SK-N-SH (cell line): Measurements from ENCODE around the gene ROR2. TPM values are rescaled to one million over a fixed set of nuclear protein-coding genes. Genes with fewer than 3 reads are reported as not detected.

Experiments used
- CTCF ChIA-PET: fragments of 300-600, 350-600 bp; formaldehyde crosslinking; extraction: SDS; loops from one replicate; lab custom pipeline; 2021; lab: Yijun Ruan, JAX
- POLR2A ChIA-PET: fragments of 350-600 bp; sonication (Branson Sonifier 250); formaldehyde crosslinking; extraction: SDS; loops from one replicate; lab custom pipeline; 2020; ENCODE audit warnings: antibody characterized with exemption, inconsistent platforms; lab: Yijun Ruan, JAX
- DNase-seq: peaks from one replicate; pipeline ENCODE4 v3.0.0; 2012
- H2AFZ ChIP-seq: fragments of 200-600 bp; sonication (generic); 2 replicates; pipeline ENCODE4 v1.8.1; 2016; ENCODE audit warnings: antibody characterized with exemption, mild to moderate bottlenecking, low read depth
- H3F3A ChIP-seq: fragments of 200-600 bp; sonication (generic); replicated peaks from 2 replicates; pipeline ENCODE3; 2016; ENCODE audit warnings: antibody characterized with exemption, mild to moderate bottlenecking; ENCODE audit not compliant: insufficient read depth
- H3K27ac ChIP-seq, 2 experiments: fragments of 200-500 bp in 1 of 2; fragments of 200-600 bp in 1 of 2; sonication (Bioruptor generic) in 1 of 2; sonication (generic), shearing (Covaris generic) in 1 of 2; 2 replicates each; pipeline versions ENCODE4 v1.5.1 to v1.6.1; 2014 to 2016; ENCODE audit warnings: low read depth in 2 of 2, inconsistent platforms in 1 of 2, low read length in 1 of 2, mild to moderate bottlenecking in 1 of 2, mixed read lengths in 1 of 2
- H3K27me3 ChIP-seq: fragments of 200-600 bp; sonication (generic), shearing (Covaris generic); 2 replicates; pipeline ENCODE4 v1.6.1; 2016; ENCODE audit warnings: mixed run types; ENCODE audit not compliant: insufficient read depth
- H3K36me3 ChIP-seq, 2 experiments: fragments of 200-500 bp in 1 of 2; fragments of 200-600 bp in 1 of 2; sonication (Bioruptor generic) in 1 of 2; sonication (generic) in 1 of 2; replicated peaks in 1 of 2; 2 replicates each; pipeline versions ENCODE3 to v1.5.1; 2014 to 2016; ENCODE audit warnings: low read length in 1 of 2, mild to moderate bottlenecking in 1 of 2; ENCODE audit not compliant: insufficient read depth in 2 of 2, control insufficient read depth in 1 of 2
- H3K4me1 ChIP-seq, 2 experiments: fragments of 200-500 bp in 1 of 2; fragments of 200-600 bp in 1 of 2; sonication (Bioruptor generic) in 1 of 2; sonication (generic), shearing (Covaris generic) in 1 of 2; 2 replicates each; pipeline versions ENCODE4 v1.5.1 to v1.6.1; 2014 to 2016; ENCODE audit warnings: low read depth in 1 of 2, low read length in 1 of 2, mixed run types in 1 of 2; ENCODE audit not compliant: insufficient read depth in 2 of 2, control insufficient read depth in 1 of 2
- H3K4me2 ChIP-seq: fragments of 200-600 bp; sonication (generic), shearing (Covaris generic); 2 replicates; pipeline ENCODE4 v1.6.1; 2017; ENCODE audit warnings: mixed run types
- H3K4me3 ChIP-seq, 2 experiments: fragments of 200-500 bp in 1 of 2; fragments of 200-600 bp in 1 of 2; sonication (Bioruptor generic) in 1 of 2; sonication (generic), shearing (Covaris generic) in 1 of 2; 2 replicates each; pipeline versions ENCODE4 v1.5.1 to v1.8.1; 2014 to 2016; ENCODE audit warnings: low read depth in 2 of 2, inconsistent platforms in 1 of 2, low read length in 1 of 2, mild to moderate bottlenecking in 1 of 2, mixed read lengths in 1 of 2, moderate library complexity in 1 of 2
- H3K79me2 ChIP-seq: fragments of 200-600 bp; sonication (generic); 2 replicates; pipeline ENCODE4 v1.8.1; 2017; ENCODE audit warnings: mild to moderate bottlenecking; ENCODE audit not compliant: insufficient read depth
- H3K9ac ChIP-seq: fragments of 200-600 bp; sonication (generic); 2 replicates; pipeline ENCODE4 v1.6.1; 2017; ENCODE audit warnings: mixed run types
- H3K9me2 ChIP-seq: fragments of 200-600 bp; sonication (generic); 2 replicates; pipeline ENCODE4 v1.6.1; 2017; ENCODE audit warnings: mixed run types
- H3K9me3 ChIP-seq: fragments of 200-600 bp; sonication (generic); 2 replicates; pipeline ENCODE4 v1.6.1; 2017; ENCODE audit warnings: mixed run types, mild to moderate bottlenecking, moderate library complexity
- H4K20me1 ChIP-seq: fragments of 200-600 bp; sonication (generic); 2 replicates; pipeline ENCODE4 v1.6.1; 2017; ENCODE audit warnings: mild to moderate bottlenecking, mixed run types; ENCODE audit not compliant: insufficient read depth
- CHD2 ChIP-seq: fragments of 150-350 bp; IDR thresholded peaks from 2 replicates; pipeline ENCODE4 v1.6.1; 2018; ENCODE audit warnings: low read length; ENCODE audit not compliant: partially characterized antibody
- CTCF ChIP-seq: fragments of 200-600 bp; sonication (generic); IDR thresholded peaks from 2 replicates; pipeline ENCODE4 v1.6.1; 2017; ENCODE audit warnings: antibody characterized with exemption, mild to moderate bottlenecking, moderate library complexity
- JUND ChIP-seq: IDR thresholded peaks from 2 replicates; pipeline ENCODE4 v1.4.0; 2012
- MEF2A ChIP-seq: IDR thresholded peaks from 2 replicates; pipeline ENCODE4 v1.4.0; 2012; ENCODE audit warnings: low read depth, borderline replicate concordance
- MXI1 ChIP-seq: IDR thresholded peaks from 2 replicates; pipeline ENCODE4 v1.6.1; 2012; ENCODE audit warnings: mild to moderate bottlenecking, low read depth, low read length, improper control_type of control experiment
- NFIC ChIP-seq: IDR thresholded peaks from 2 replicates; pipeline ENCODE4 v1.4.0; 2012; ENCODE audit warnings: borderline replicate concordance
- POLR2AphosphoS5 ChIP-seq: IDR thresholded peaks from 2 replicates; pipeline ENCODE4 v1.6.1; 2012; ENCODE audit warnings: low read depth, low read length
- RAD21 ChIP-seq: IDR thresholded peaks from 2 replicates; pipeline ENCODE4 v1.6.1; 2012; ENCODE audit warnings: mild to moderate bottlenecking, low read length
- RCOR1 ChIP-seq: fragments of 150-350 bp; IDR thresholded peaks from 2 replicates; pipeline ENCODE4 v1.6.1; 2017; ENCODE audit warnings: antibody characterized with exemption, low read length
- RFX5 ChIP-seq: IDR thresholded peaks from 2 replicates; pipeline ENCODE4 v1.6.1; 2012; ENCODE audit warnings: mild to moderate bottlenecking, improper control_type of control experiment, low read length
- SMC3 ChIP-seq: IDR thresholded peaks from 2 replicates; pipeline ENCODE4 v1.6.1; 2012; ENCODE audit warnings: low read depth, low read length, improper control_type of control experiment
- WGBS: methylation state at CpG from one replicate; pipeline ENCODE4 v1.1.6; 2017; ENCODE audit warnings: low lambda C conversion rate; 5-methylcytosine and 5-hydroxymethylcytosine counted together
- polyA plus RNA-seq, 3 experiments: library from polyadenylated mRNA; depleted of rRNA; stranded (reverse); fragments of >200 nt; gene quantifications; 2 replicates each; pipeline ENCODE4 v1.2.3, GENCODE V29; 2012
- TF ChIP-seq, protein P1 (sequence below): IDR thresholded peaks from 2 replicates; pipeline ENCODE4 v1.4.0; 2012; ENCODE audit warnings: low read depth, borderline replicate concordance

ROR2 gene
- polyA plus RNA-seq, 1 of the 3 experiments (the other 2 are of a cell fraction): 0.43 TPM

DNA sequence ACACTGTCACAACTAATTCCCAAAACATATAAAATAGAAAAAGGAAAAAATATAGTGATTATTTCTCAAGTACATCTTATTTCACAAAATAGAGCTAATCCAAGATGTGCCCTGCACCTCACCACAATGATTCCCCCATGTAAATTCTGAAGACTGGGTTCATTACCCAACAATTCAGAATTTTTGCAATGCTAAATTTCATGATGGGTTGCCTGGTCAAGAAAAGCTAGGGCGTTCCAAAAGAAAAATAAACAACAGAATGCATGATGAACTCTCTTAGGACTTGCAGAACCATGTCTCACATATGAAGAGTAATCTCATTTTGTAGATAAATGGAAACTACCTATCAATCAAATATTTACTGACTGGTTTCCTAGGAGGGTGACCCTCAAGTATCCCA is 266.8 kb downstream of the ROR2 start (continued):
- TF ChIP-seq MXI1 (no peak), POLR2AphosphoS5 (no peak)
- TF ChIP-seq, all 33 proteins: peak for 0

- no peaks in the 10 kb centered on the region for H3K9me2 ChIP-seq
- H3K36me3 ChIP-seq: no peaks in the 10 kb centered on the region
- no peak overlapping the region for H3K4me3 ChIP-seq
- H3K9ac ChIP-seq: no peak overlapping the region
- H3F3A ChIP-seq: no peaks in the 10 kb centered on the region
- no peaks in the 10 kb centered on the region for H3K9me3 ChIP-seq
- no peaks in the 10 kb centered on the region for H3K79me2 ChIP-seq
- no peaks in the 10 kb centered on the region for H3K4me1 ChIP-seq
- WGBS: 66% methylated on average over 6 of the region's 6 CpGs
- TF ChIP-seq RFX5: no peak
- TF ChIP-seq, protein P1, sequence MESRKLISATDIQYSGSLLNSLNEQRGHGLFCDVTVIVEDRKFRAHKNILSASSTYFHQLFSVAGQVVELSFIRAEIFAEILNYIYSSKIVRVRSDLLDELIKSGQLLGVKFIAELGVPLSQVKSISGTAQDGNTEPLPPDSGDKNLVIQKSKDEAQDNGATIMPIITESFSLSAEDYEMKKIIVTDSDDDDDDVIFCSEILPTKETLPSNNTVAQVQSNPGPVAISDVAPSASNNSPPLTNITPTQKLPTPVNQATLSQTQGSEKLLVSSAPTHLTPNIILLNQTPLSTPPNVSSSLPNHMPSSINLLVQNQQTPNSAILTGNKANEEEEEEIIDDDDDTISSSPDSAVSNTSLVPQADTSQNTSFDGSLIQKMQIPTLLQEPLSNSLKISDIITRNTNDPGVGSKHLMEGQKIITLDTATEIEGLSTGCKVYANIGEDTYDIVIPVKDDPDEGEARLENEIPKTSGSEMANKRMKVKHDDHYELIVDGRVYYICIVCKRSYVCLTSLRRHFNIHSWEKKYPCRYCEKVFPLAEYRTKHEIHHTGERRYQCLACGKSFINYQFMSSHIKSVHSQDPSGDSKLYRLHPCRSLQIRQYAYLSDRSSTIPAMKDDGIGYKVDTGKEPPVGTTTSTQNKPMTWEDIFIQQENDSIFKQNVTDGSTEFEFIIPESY: no peak
- no peak for TF ChIP-seq NFIC
- TF ChIP-seq RAD21: no peak
- TF ChIP-seq MEF2A: no peak
- no peak for TF ChIP-seq CTCF
- no peak overlapping the region for H3K27ac ChIP-seq
- CTCF ChIA-PET: interaction anchor here (0.7 to 3.2 kb wide), 6 partner anchors 24 to 767 kb away, joined by 3 to 24 read pairs (median 4); no protein-coding TSS in a partner anchor
- POLR2A ChIA-PET: no interaction called here
- no peaks in the 10 kb centered on the region for H3K27me3 ChIP-seq
- H4K20me1 ChIP-seq: no peaks in the 10 kb centered on the region
- H3K4me2 ChIP-seq: no peak overlapping the region
- no peak overlapping the region for H2AFZ ChIP-seq
- no peak for DNase-seq
These were observed 267.2 kb downstream of the ROR2 start for GRCh38 chr9:91682806-91683205.

- Histone ChIP-seq H4K20me1 (no peaks in the 10 kb centered on the region), H3K9me3 (no peaks in the 10 kb centered on the region), H2AFZ (0 out of 2 replicates have a peak overlapping the region, but pooled peaks have one; percentile 7), H3K36me3 (no peaks in the 10 kb centered on the region), H3K4me2 (no peak overlapping the region)
- POLR2A ChIA-PET: no interaction called here
- CTCF ChIA-PET: interaction anchor here (0.6 to 2.7 kb wide), 5 partner anchors 8 to 766 kb away, joined by 3 to 24 read pairs (median 4); no protein-coding TSS in a partner anchor
- 33% methylated on average over 37 of the region's 43 CpGs for WGBS
- DNase-seq: peak; percentile 92
- TF ChIP-seq RCOR1: no peak
- TF ChIP-seq CTCF: peak; percentile 89
- TF ChIP-seq SMC3: peak; percentile 80
- peak; percentile 86 for TF ChIP-seq RAD21
- no peak for TF ChIP-seq MEF2A
- no peak for TF ChIP-seq CHD2
- no peak for TF ChIP-seq JUND
- TF ChIP-seq, all 33 proteins: peak for 3
- peak overlapping the region in 1 of 2 experiments; percentile 47; a peak in 2 of 4 replicates for H3K4me3 ChIP-seq
- no peaks in the 10 kb centered on the region for H3F3A ChIP-seq
- H3K4me1 ChIP-seq: peaks cover 0 to 2% of the 10 kb centered on the region in 2 experiments; a peak in 1 of 4 replicates
- H3K9ac ChIP-seq: no peak overlapping the region
- no peaks in the 10 kb centered on the region for H3K27me3 ChIP-seq
- H3K79me2 ChIP-seq: no peaks in the 10 kb centered on the region
- H3K9me2 ChIP-seq: no peaks in the 10 kb centered on the region
- no peak overlapping the region for H3K27ac ChIP-seq
These were observed 268.3 kb downstream of the ROR2 start for GRCh38 chr9:91681461-91682305.
